Tibial nerve (tissue), 4 donors: ENCODE measurements around the gene TP73. TPM values are rescaled to one million over a fixed set of nuclear protein-coding genes. Genes with fewer than 3 reads are reported as not detected.

Experiments used
- DNase-seq, 2 donors: peaks; one replicate each; pipeline ENCODE4 v3.0.0-alpha.2; 2019; ENCODE audit warnings: low spot score in 2 of 2
- H3K27ac ChIP-seq, 4 donors: fragments of 200-600 bp; sonication (generic) in 3 of 4; one replicate each; pipeline ENCODE4 v1.5.1; 2017 to 2019; ENCODE audit warnings: mild to moderate bottlenecking in 1 of 4
- H3K27me3 ChIP-seq, 2 donors: fragments of 200-600 bp; sonication (generic) in 1 of 2; one replicate each; pipeline versions ENCODE4 v1.5.1 to v1.6.0; 2017 to 2019
- H3K36me3 ChIP-seq, 3 donors: fragments of 200-600 bp; sonication (generic); one replicate each; pipeline ENCODE4 v1.5.1; 2018 to 2019
- H3K4me1 ChIP-seq, 4 donors: fragments of 200-600 bp; sonication (generic) in 3 of 4; one replicate each; pipeline ENCODE4 v1.5.1; 2017 to 2019
- H3K4me3 ChIP-seq, 4 donors: fragments of 200-600 bp; sonication (generic) in 3 of 4; one replicate each; pipeline ENCODE4 v1.5.1; 2017 to 2019; ENCODE audit warnings: mild to moderate bottlenecking in 1 of 4, moderate library complexity in 1 of 4
- H3K9me3 ChIP-seq, 4 donors: fragments of 200-600 bp; sonication (generic) in 3 of 4; one replicate each; pipeline ENCODE4 v1.5.1; 2017 to 2019
- CTCF ChIP-seq, 5 experiments: fragments of 200-600 bp in 3 of 5; fragments of 450-650 bp in 2 of 5; sonication (generic) in 3 of 5; IDR thresholded peaks; one replicate each; pipeline ENCODE4 v1.5.1; 2016 to 2019; ENCODE audit warnings: antibody characterized with exemption in 5 of 5, mild to moderate bottlenecking in 3 of 5, moderate library complexity in 2 of 5
- EP300 ChIP-seq, 2 donors: sonication (generic); formaldehyde crosslinking; IDR thresholded peaks; one replicate each; pipeline ENCODE4 v1.6.1; 2017; ENCODE audit warnings: antibody characterized with exemption in 2 of 2, mild to moderate bottlenecking in 1 of 2
- POLR2A ChIP-seq, 2 donors: fragments of 450-650 bp; IDR thresholded peaks; one replicate each; pipeline ENCODE4 v1.6.1; 2017; ENCODE audit warnings: antibody characterized with exemption in 2 of 2, mild to moderate bottlenecking in 2 of 2, moderate library complexity in 2 of 2
- WGBS, 2 donors: methylation state at CpG; one replicate each; pipeline ENCODE4 v1.1.5; 2018; 5-methylcytosine and 5-hydroxymethylcytosine counted together
- total RNA-seq, 4 donors: library from RNA; depleted of rRNA; stranded (reverse); fragments of >200 nt; gene quantifications; one replicate each; pipeline ENCODE4 v1.1.0, GENCODE V29; 2016

Gene TP73
- total RNA-seq, 4 donors from 2014 or later, result 0.30 TPM; not detected in 3

GRCh38 chr1:3612123-3612522, 40.2 kb upstream of the TP73 start:
- H3K27me3 ChIP-seq, result peaks cover 0 to 28% of the 10 kb centered on the region in 2 donors
- H3K36me3 ChIP-seq, result no peaks in the 10 kb centered on the region
- no peaks in the 10 kb centered on the region for H3K9me3 ChIP-seq
- peaks cover 0 to 26% (median 16%) of the 10 kb centered on the region in 4 donors for H3K4me1 ChIP-seq
- no peak for DNase-seq
- TF ChIP-seq POLR2A (IDR thresholded peaks at IDR 0.05) (no peak), EP300 (IDR thresholded peaks at IDR 0.05) (no peak), CTCF (IDR thresholded peaks at IDR 0.05) (no peak)
- no peak overlapping the region for H3K27ac ChIP-seq
- no peak overlapping the region for H3K4me3 ChIP-seq
- 72 to 73% methylated on average over 7 of the region's 7 CpGs for WGBS, 2 donors

GRCh38 chr1:3614755-3615742, 37.3 kb upstream of the TP73 start:
- 63 to 64% methylated on average over 20 of the region's 20 CpGs for WGBS, 2 donors
- Histone ChIP-seq H3K36me3 (no peaks in the 10 kb centered on the region), H3K4me3 (no peak overlapping the region), H3K4me1 (peaks cover 3 to 32% (median 15%) of the 10 kb centered on the region in 4 donors), H3K27me3 (peaks cover 0 to 18% of the 10 kb centered on the region in 2 donors), H3K9me3 (no peaks in the 10 kb centered on the region), H3K27ac (no peak overlapping the region)
- TF ChIP-seq CTCF (IDR thresholded peaks at IDR 0.05) (peak; percentile 39 to 53 (median 46)), POLR2A (IDR thresholded peaks at IDR 0.05) (no peak), EP300 (IDR thresholded peaks at IDR 0.05) (no peak)
- no peak for DNase-seq

DNA sequence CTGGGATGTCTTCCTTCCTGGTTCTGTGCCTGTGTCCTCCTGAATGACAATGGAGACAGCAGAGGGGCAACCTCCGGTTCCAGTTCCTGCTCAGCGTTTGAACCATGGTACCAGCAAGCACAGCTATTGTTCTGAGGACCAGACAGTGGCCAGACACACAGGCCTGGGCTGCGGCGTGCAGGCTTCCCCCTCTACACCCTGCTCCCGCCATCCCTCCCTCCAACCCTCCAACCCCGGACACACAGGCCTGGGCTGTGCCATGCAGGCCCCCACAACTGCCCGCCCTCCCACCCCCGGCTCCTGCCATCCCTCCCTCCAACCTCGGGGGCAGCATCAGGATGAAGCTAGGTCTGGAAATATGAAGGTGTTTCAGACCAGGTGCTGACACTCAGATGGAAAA, 35.5 kb upstream of the TP73 start:
- TF ChIP-seq POLR2A (IDR thresholded peaks at IDR 0.05) (no peak), CTCF (IDR thresholded peaks at IDR 0.05) (no peak), EP300 (IDR thresholded peaks at IDR 0.05) (no peak)
- no peaks in the 10 kb centered on the region for H3K9me3 ChIP-seq
- no peak for DNase-seq
- no peaks in the 10 kb centered on the region for H3K36me3 ChIP-seq
- H3K4me3 ChIP-seq, result no peak overlapping the region
- peaks cover 0 to 3% of the 10 kb centered on the region in 2 donors for H3K27me3 ChIP-seq
- 74 to 87% methylated on average over 7 to 8 of the region's 9 CpGs for WGBS, 2 donors
- peaks cover 2 to 22% (median 3%) of the 10 kb centered on the region in 4 donors for H3K4me1 ChIP-seq
- no peak overlapping the region for H3K27ac ChIP-seq

GRCh38 chr1:3617806-3618345, 34.4 kb upstream of the TP73 start:
- H3K36me3 ChIP-seq, result no peaks in the 10 kb centered on the region
- WGBS, 2 donors, result 83 to 85% methylated on average over 11 of the region's 18 CpGs
- H3K27ac ChIP-seq, result no peak overlapping the region
- no peaks in the 10 kb centered on the region for H3K27me3 ChIP-seq
- no peaks in the 10 kb centered on the region for H3K9me3 ChIP-seq
- H3K4me1 ChIP-seq, result peaks cover 1 to 25% (median 6%) of the 10 kb centered on the region in 4 donors
- TF ChIP-seq POLR2A (IDR thresholded peaks at IDR 0.05), result no peak
- TF ChIP-seq CTCF (IDR thresholded peaks at IDR 0.05), result no peak
- TF ChIP-seq EP300 (IDR thresholded peaks at IDR 0.05), result no peak
- no peak overlapping the region for H3K4me3 ChIP-seq
- DNase-seq, result no peak

DNA sequence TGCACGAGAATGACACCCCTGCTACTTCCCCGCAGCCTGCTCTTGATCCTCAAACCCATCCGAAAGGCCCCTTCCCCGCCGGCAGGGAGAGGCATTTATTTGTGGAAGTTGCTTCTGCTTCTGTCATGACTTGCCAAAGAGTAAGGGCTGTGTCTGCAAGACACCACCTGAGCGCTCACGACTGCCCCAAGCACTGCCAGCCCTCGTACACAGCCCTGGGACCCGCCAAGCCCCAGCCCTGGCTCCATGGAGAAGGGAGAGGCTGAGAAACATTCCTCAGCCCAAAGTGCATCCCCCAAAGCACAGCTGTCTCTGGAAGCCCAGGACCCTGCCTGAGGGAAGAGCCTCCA, 33.8 kb upstream of the TP73 start:
- Histone ChIP-seq H3K36me3 (no peaks in the 10 kb centered on the region), H3K27ac (no peak overlapping the region), H3K4me1 (peaks cover 3 to 31% (median 11%) of the 10 kb centered on the region in 4 donors), H3K4me3 (no peak overlapping the region), H3K27me3 (no peaks in the 10 kb centered on the region), H3K9me3 (no peaks in the 10 kb centered on the region)
- 55 to 85% methylated on average over 6 to 9 of the region's 9 CpGs for WGBS, 2 donors
- DNase-seq, result no peak
- TF ChIP-seq CTCF (IDR thresholded peaks at IDR 0.05), result no peak
- TF ChIP-seq EP300 (IDR thresholded peaks at IDR 0.05), result no peak
- no peak for TF ChIP-seq POLR2A (IDR thresholded peaks at IDR 0.05)
